GM23248 (cell line): Measurements from ENCODE around the gene OFD1.

Experiments used
- EZH2 ChIP-seq: fragments of 200-600 bp; sonication (generic); IDR thresholded peaks from 2 replicates; pipeline ENCODE4 v1.6.1; 2018; ENCODE audit warnings: antibody characterized with exemption, mild to moderate bottlenecking; ENCODE audit not compliant: insufficient read depth, poor library complexity, severe bottlenecking
- EZH2phosphoT487 ChIP-seq: fragments of 200-600 bp; sonication (generic); IDR thresholded peaks from 2 replicates; pipeline ENCODE4 v1.6.1; 2018; ENCODE audit warnings: antibody characterized with exemption, moderate library complexity, mild to moderate bottlenecking, low read depth; ENCODE audit not compliant: insufficient read depth

- no peak for TF ChIP-seq EZH2
- no peak for TF ChIP-seq EZH2phosphoT487
These were observed 45.4 kb upstream of the OFD1 start, which contains the start of gene RAB9A for GRCh38 chrX:13688958-13689740.
